GM20431 (cell line): ENCODE data around the gene IFRD1.

Source experiments
- in situ Hi-C: fragments of 300-500 bp; cut with MseI, MboI; formaldehyde crosslinking; loops from one replicate; pipeline ENCODE4 v1.15.0; 2020; ENCODE audit warnings: low sequenced_read_pairs; ENCODE audit not compliant: unreplicated experiment

Gene IFRD1

GRCh38 chr7:112449902-112450806 lies at the start of gene IFRD1:
Gene IFRD1, plus strand, starts transcription at chr7:112450460. Its CDS starts 229 bp downstream, at chr7:112450689.
- in situ Hi-C loops: no loop called here

- in situ Hi-C loops: loop anchor here (25.0 kb wide), 1 partner anchor 642 kb away; no protein-coding TSS in a partner anchor
Observed at GRCh38 chr7:112404321-112404720, 45.9 kb upstream of the IFRD1 start.

- in situ Hi-C loops: loop anchor here (25.0 kb wide), 1 partner anchor 643 kb away; no protein-coding TSS in a partner anchor
Observed at GRCh38 chr7:112405286-112405685, 45.0 kb upstream of the IFRD1 start.

- in situ Hi-C loops: loop anchor here (25.0 kb wide), 1 partner anchor 645 kb away; no protein-coding TSS in a partner anchor
Observed at GRCh38 chr7:112407261-112407660, 43.0 kb upstream of the IFRD1 start.

- in situ Hi-C loops: loop anchor here (25.0 kb wide), 1 partner anchor 648 kb away; no protein-coding TSS in a partner anchor
Observed at GRCh38 chr7:112410092-112410491, 40.2 kb upstream of the IFRD1 start.

GRCh38 chr7:112411186-112411795 lies 39.0 kb upstream of the IFRD1 start:
- in situ Hi-C loops: loop anchor here (25.0 kb wide), 1 partner anchor 649 kb away; no protein-coding TSS in a partner anchor

- in situ Hi-C loops: loop anchor here (25.0 kb wide), 1 partner anchor 653 kb away; no protein-coding TSS in a partner anchor
Observed at GRCh38 chr7:112414855-112415490, 35.3 kb upstream of the IFRD1 start.

GRCh38 chr7:112416127-112416526 lies 34.1 kb upstream of the IFRD1 start:
- in situ Hi-C loops: loop anchor here (25.0 kb wide), 1 partner anchor 654 kb away; no protein-coding TSS in a partner anchor

- in situ Hi-C loops: loop anchor here (25.0 kb wide), 1 partner anchor 657 kb away; no protein-coding TSS in a partner anchor
Observed at GRCh38 chr7:112419543-112420130, 30.6 kb upstream of the IFRD1 start.

GRCh38 chr7:112420236-112420861 lies 29.9 kb upstream of the IFRD1 start:
- in situ Hi-C loops: loop anchor here (25.0 kb wide), 1 partner anchor 658 kb away; no protein-coding TSS in a partner anchor

GRCh38 chr7:112421666-112422486 lies 28.4 kb upstream of the IFRD1 start:
- in situ Hi-C loops: loop anchor here (25.0 kb wide), 1 partner anchor 660 kb away; no protein-coding TSS in a partner anchor

GRCh38 chr7:112422842-112423496 lies 27.3 kb upstream of the IFRD1 start:
- in situ Hi-C loops: loop anchor here (25.0 kb wide), 1 partner anchor 661 kb away; no protein-coding TSS in a partner anchor

GRCh38 chr7:112423987-112424386 lies 26.3 kb upstream of the IFRD1 start:
- in situ Hi-C loops: loop anchor here (25.0 kb wide), 1 partner anchor 662 kb away; no protein-coding TSS in a partner anchor

GRCh38 chr7:112427984-112428383 lies 22.3 kb upstream of the IFRD1 start:
- in situ Hi-C loops: no loop called here

GRCh38 chr7:112428715-112429114 lies 21.5 kb upstream of the IFRD1 start:
- in situ Hi-C loops: no loop called here

- in situ Hi-C loops: no loop called here
Observed at GRCh38 chr7:112430649-112431048, 19.6 kb upstream of the IFRD1 start.

- in situ Hi-C loops: no loop called here
Observed at GRCh38 chr7:112431803-112432202, 18.5 kb upstream of the IFRD1 start.

- in situ Hi-C loops: no loop called here
Observed at GRCh38 chr7:112433289-112433688, 17.0 kb upstream of the IFRD1 start.
